Measurements from ENCODE around the gene STX8. TPM values are rescaled to one million over a fixed set of nuclear protein-coding genes. Genes with fewer than 3 reads are reported as not detected.
A peak's percentile ranks its signal among the peaks of the same experiment; 100 is the strongest.

STX8 gene
- total RNA-seq, 1 experiment from 2014 or later, result 109 TPM

- no peak for DNase-seq (ENCODE audit: low read depth in 1 of 2, low spot score in 2 of 2)
- Histone ChIP-seq H3K4me1 (replicated peaks) (no peaks in the 10 kb centered on the region), H3K4me3 (no peak overlapping the region), H3K27ac (no peak overlapping the region), H3K27me3 (replicated peaks) (no peaks in the 10 kb centered on the region), H3K9me3 (replicated peaks) (no peaks in the 10 kb centered on the region), H3K36me3 (no peaks in the 10 kb centered on the region)
These were observed 33.9 kb downstream of the STX8 start for GRCh38 chr17:9541718-9542117.

- Histone ChIP-seq H3K9me3 (replicated peaks) (no peaks in the 10 kb centered on the region), H3K4me1 (replicated peaks) (no peaks in the 10 kb centered on the region), H3K36me3 (no peaks in the 10 kb centered on the region), H3K27ac (no peak overlapping the region), H3K4me3 (no peak overlapping the region), H3K27me3 (replicated peaks) (no peaks in the 10 kb centered on the region)
- DNase-seq (ENCODE audit: low read depth in 1 of 2, low spot score in 2 of 2), result no peak
These were observed 37.0 kb downstream of the STX8 start for GRCh38 chr17:9538626-9539025.

GRCh38 chr17:9537177-9537776 lies 38.3 kb downstream of the STX8 start:
- H3K36me3 ChIP-seq, result no peaks in the 10 kb centered on the region
- no peaks in the 10 kb centered on the region for H3K4me1 ChIP-seq (replicated peaks)
- no peaks in the 10 kb centered on the region for H3K27me3 ChIP-seq (replicated peaks)
- H3K4me3 ChIP-seq, result no peak overlapping the region
- H3K27ac ChIP-seq, result no peak overlapping the region
- no peak for DNase-seq (ENCODE audit: low read depth in 1 of 2, low spot score in 2 of 2)
- no peaks in the 10 kb centered on the region for H3K9me3 ChIP-seq (replicated peaks)

GRCh38 chr17:9536061-9536460 lies 39.6 kb downstream of the STX8 start:
- H3K36me3 ChIP-seq, result no peaks in the 10 kb centered on the region
- H3K9me3 ChIP-seq (replicated peaks), result no peaks in the 10 kb centered on the region
- no peak overlapping the region for H3K27ac ChIP-seq
- no peaks in the 10 kb centered on the region for H3K4me1 ChIP-seq (replicated peaks)
- no peak overlapping the region for H3K4me3 ChIP-seq
- no peaks in the 10 kb centered on the region for H3K27me3 ChIP-seq (replicated peaks)
- no peak for DNase-seq (ENCODE audit: low read depth in 1 of 2, low spot score in 2 of 2)

- H3K4me1 ChIP-seq (replicated peaks), result no peaks in the 10 kb centered on the region
- 0 out of 2 replicates have a peak, but pooled peaks cover 2% of the 10 kb centered on the region for H3K36me3 ChIP-seq
- H3K27me3 ChIP-seq (replicated peaks), result no peaks in the 10 kb centered on the region
- no peak overlapping the region for H3K27ac ChIP-seq
- DNase-seq (ENCODE audit: low read depth in 1 of 2, low spot score in 2 of 2), result no peak
- no peaks in the 10 kb centered on the region for H3K9me3 ChIP-seq (replicated peaks)
- H3K4me3 ChIP-seq, result no peak overlapping the region
These were observed 42.2 kb downstream of the STX8 start for GRCh38 chr17:9533441-9533840.

- no peaks in the 10 kb centered on the region for H3K9me3 ChIP-seq (replicated peaks)
- no peak overlapping the region for H3K27ac ChIP-seq
- DNase-seq (ENCODE audit: low read depth in 1 of 2, low spot score in 2 of 2), result no peak
- no peak overlapping the region for H3K4me3 ChIP-seq
- H3K36me3 ChIP-seq, result 0 out of 2 replicates have a peak, but pooled peaks cover 2% of the 10 kb centered on the region
- peaks cover under 1% of the 10 kb centered on the region; the same call in 1 of the 2 replicates for H3K4me1 ChIP-seq (replicated peaks)
- no peaks in the 10 kb centered on the region for H3K27me3 ChIP-seq (replicated peaks)
These were observed 42.9 kb downstream of the STX8 start for GRCh38 chr17:9532715-9533114.

GRCh38 chr17:9531034-9531433 lies 44.6 kb downstream of the STX8 start:
- 0 out of 2 replicates have a peak, but pooled peaks cover 2% of the 10 kb centered on the region for H3K36me3 ChIP-seq
- H3K4me1 ChIP-seq (replicated peaks), result peaks cover 3% of the 10 kb centered on the region; the same call in 1 of the 2 replicates
- no peaks in the 10 kb centered on the region for H3K9me3 ChIP-seq (replicated peaks)
- DNase-seq (ENCODE audit: low read depth in 1 of 2, low spot score in 2 of 2), result no peak
- H3K4me3 ChIP-seq, result no peak overlapping the region
- no peaks in the 10 kb centered on the region for H3K27me3 ChIP-seq (replicated peaks)
- H3K27ac ChIP-seq, result no peak overlapping the region

- DNase-seq (ENCODE audit: low read depth in 1 of 2, low spot score in 2 of 2), result peak in 1 of 2 experiments; percentile 43
- H3K4me3 ChIP-seq, result no peak overlapping the region
- H3K36me3 ChIP-seq, result 0 out of 2 replicates have a peak, but pooled peaks cover 2% of the 10 kb centered on the region
- H3K27me3 ChIP-seq (replicated peaks), result no peaks in the 10 kb centered on the region
- peaks cover 3% of the 10 kb centered on the region; the same call in 1 of the 2 replicates for H3K9me3 ChIP-seq (replicated peaks)
- H3K4me1 ChIP-seq (replicated peaks), result peaks cover 11% of the 10 kb centered on the region
- H3K27ac ChIP-seq, result no peak overlapping the region
These were observed 46.5 kb downstream of the STX8 start for GRCh38 chr17:9529033-9529700.

GRCh38 chr17:9527788-9528187 lies 47.8 kb downstream of the STX8 start:
- 0 out of 2 replicates have a peak, but pooled peaks cover 2% of the 10 kb centered on the region for H3K36me3 ChIP-seq
- no peak for DNase-seq (ENCODE audit: low read depth in 1 of 2, low spot score in 2 of 2)

GRCh38 chr17:9522074-9522473 lies 53.5 kb downstream of the STX8 start:
- H3K27me3 ChIP-seq (replicated peaks), result no peaks in the 10 kb centered on the region
- no peak overlapping the region for H3K27ac ChIP-seq
- H3K4me1 ChIP-seq (replicated peaks), result peaks cover 74% of the 10 kb centered on the region
- peaks cover 3% of the 10 kb centered on the region; the same call in 1 of the 2 replicates for H3K9me3 ChIP-seq (replicated peaks)
- DNase-seq (ENCODE audit: low read depth in 1 of 2, low spot score in 2 of 2), result peak; percentile 53 to 62
- H3K4me3 ChIP-seq, result no peak overlapping the region
- no peaks in the 10 kb centered on the region for H3K36me3 ChIP-seq

More at GRCh38 chr17:9527788-9528187, 47.8 kb downstream of the STX8 start:
- Histone ChIP-seq H3K27me3 (replicated peaks) (no peaks in the 10 kb centered on the region), H3K4me3 (no peak overlapping the region), H3K9me3 (replicated peaks) (peaks cover 3% of the 10 kb centered on the region; the same call in 1 of the 2 replicates), H3K4me1 (replicated peaks) (peaks cover 22% of the 10 kb centered on the region), H3K27ac (no peak overlapping the region)

GRCh38 chr17:9521062-9521461 lies 54.6 kb downstream of the STX8 start:
- DNase-seq (ENCODE audit: low read depth in 1 of 2, low spot score in 2 of 2), result peak in 1 of 2 experiments; percentile 21
- Histone ChIP-seq H3K27ac (peak overlapping the region; percentile 19; the same call in 1 of the 2 replicates), H3K36me3 (no peaks in the 10 kb centered on the region), H3K9me3 (replicated peaks) (peaks cover 3% of the 10 kb centered on the region; the same call in 1 of the 2 replicates), H3K4me3 (no peak overlapping the region), H3K27me3 (replicated peaks) (no peaks in the 10 kb centered on the region), H3K4me1 (replicated peaks) (peaks cover 76% of the 10 kb centered on the region)

GRCh38 chr17:9520649-9521048 lies 55.0 kb downstream of the STX8 start:
- H3K9me3 ChIP-seq (replicated peaks), result peaks cover under 1% of the 10 kb centered on the region; the same call in 1 of the 2 replicates
- H3K4me3 ChIP-seq, result no peak overlapping the region

GRCh38 chr17:9519583-9520272 lies 55.9 kb downstream of the STX8 start:
- Histone ChIP-seq H3K4me1 (replicated peaks) (peaks cover 73% of the 10 kb centered on the region), H3K9me3 (replicated peaks) (no peaks in the 10 kb centered on the region), H3K36me3 (no peaks in the 10 kb centered on the region), H3K4me3 (no peak overlapping the region), H3K27me3 (replicated peaks) (no peaks in the 10 kb centered on the region), H3K27ac (no peak overlapping the region)
- peak in 1 of 2 experiments; percentile 40 for DNase-seq (ENCODE audit: low read depth in 1 of 2, low spot score in 2 of 2)

More at GRCh38 chr17:9520649-9521048, 55.0 kb downstream of the STX8 start:
- peaks cover 76% of the 10 kb centered on the region for H3K4me1 ChIP-seq (replicated peaks)
- no peaks in the 10 kb centered on the region for H3K36me3 ChIP-seq
- peak in 1 of 2 experiments; percentile 24 for DNase-seq (ENCODE audit: low read depth in 1 of 2, low spot score in 2 of 2)
- no peaks in the 10 kb centered on the region for H3K27me3 ChIP-seq (replicated peaks)
- peak overlapping the region; percentile 19; the same call in 1 of the 2 replicates for H3K27ac ChIP-seq
